ENCODE data around the gene MAN2B2.

DNA sequence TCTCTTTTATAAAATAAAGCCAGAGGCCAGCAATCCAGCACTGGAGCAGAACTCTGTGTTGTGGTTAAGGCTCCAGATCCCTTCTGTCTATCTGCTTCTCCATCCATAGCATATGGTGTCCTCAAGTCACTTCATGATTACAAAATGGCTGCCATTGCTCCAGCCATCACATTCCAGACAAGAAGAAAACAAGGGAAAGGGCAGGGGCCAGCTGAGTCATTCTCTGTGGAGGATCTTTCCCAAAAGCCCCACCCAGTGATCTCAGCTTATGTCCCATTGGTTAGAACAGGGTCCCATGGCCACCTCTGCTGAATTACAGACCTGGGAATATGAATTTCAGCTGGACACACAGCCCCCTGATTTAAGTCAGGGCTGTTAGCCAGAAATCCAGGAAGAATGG, 34.1 kb upstream of the MAN2B2 start:
- TF ChIP-seq, protein P1, sequence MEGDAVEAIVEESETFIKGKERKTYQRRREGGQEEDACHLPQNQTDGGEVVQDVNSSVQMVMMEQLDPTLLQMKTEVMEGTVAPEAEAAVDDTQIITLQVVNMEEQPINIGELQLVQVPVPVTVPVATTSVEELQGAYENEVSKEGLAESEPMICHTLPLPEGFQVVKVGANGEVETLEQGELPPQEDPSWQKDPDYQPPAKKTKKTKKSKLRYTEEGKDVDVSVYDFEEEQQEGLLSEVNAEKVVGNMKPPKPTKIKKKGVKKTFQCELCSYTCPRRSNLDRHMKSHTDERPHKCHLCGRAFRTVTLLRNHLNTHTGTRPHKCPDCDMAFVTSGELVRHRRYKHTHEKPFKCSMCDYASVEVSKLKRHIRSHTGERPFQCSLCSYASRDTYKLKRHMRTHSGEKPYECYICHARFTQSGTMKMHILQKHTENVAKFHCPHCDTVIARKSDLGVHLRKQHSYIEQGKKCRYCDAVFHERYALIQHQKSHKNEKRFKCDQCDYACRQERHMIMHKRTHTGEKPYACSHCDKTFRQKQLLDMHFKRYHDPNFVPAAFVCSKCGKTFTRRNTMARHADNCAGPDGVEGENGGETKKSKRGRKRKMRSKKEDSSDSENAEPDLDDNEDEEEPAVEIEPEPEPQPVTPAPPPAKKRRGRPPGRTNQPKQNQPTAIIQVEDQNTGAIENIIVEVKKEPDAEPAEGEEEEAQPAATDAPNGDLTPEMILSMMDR (IDR thresholded peaks at IDR 0.05; ENCODE audit: control extremely low read depth in 1 of 3, insufficient read depth in 1 of 3, low read depth in 1 of 3, low read length in 3 of 3): no peak
- TF ChIP-seq CHD2 (IDR thresholded peaks at IDR 0.05; ENCODE audit: low read length) (no peak), POLR2A (IDR thresholded peaks at IDR 0.05; ENCODE audit: control extremely low read depth in 1 of 2, low read depth in 2 of 2, low read length in 2 of 2) (no peak), CEBPB (IDR thresholded peaks at IDR 0.05; ENCODE audit: low read depth, low read length) (no peak), EP300 (IDR thresholded peaks at IDR 0.05; ENCODE audit: borderline replicate concordance in 1 of 2, low read depth in 2 of 2, low read length in 2 of 2) (no peak), SP1 (IDR thresholded peaks at IDR 0.05; ENCODE audit: low read depth, low read length) (no peak)

All from H1 (cell line).